EH (cell line): ENCODE results near the gene GNG7.
"Not testable (repeated sequence)": the region's sequence is repeated elsewhere in the genome, so short reads cannot be mapped to it uniquely, and the experiment has no call there.

Source experiments
- DNase-seq: peaks from one replicate; pipeline ENCODE4 v3.0.0-alpha.2; 2015; ENCODE audit warnings: low read depth

GNG7 gene

GRCh38 chr19:2713170-2713569, 10.7 kb upstream of the GNG7 start:
- DNase-seq, result not testable (repeated sequence)

- no peak for DNase-seq
These were observed 9.3 kb upstream of the GNG7 start for GRCh38 chr19:2711875-2712205.

GRCh38 chr19:2711172-2711874, 8.8 kb upstream of the GNG7 start:
- DNase-seq, result peak; percentile 60

- no peak for DNase-seq
These were observed 3.8 kb upstream of the GNG7 start for GRCh38 chr19:2706251-2706650.

- no peak for DNase-seq
These were observed 1.3 kb upstream of the GNG7 start for GRCh38 chr19:2703691-2704216.

- DNase-seq, result no peak
These were observed 563 bp upstream of the GNG7 start for GRCh38 chr19:2703077-2703437.

- no peak for DNase-seq
These were observed 929 bp downstream of the GNG7 start for GRCh38 chr19:2701361-2702169.

- DNase-seq, result no peak
These were observed 1.7 kb downstream of the GNG7 start for GRCh38 chr19:2700660-2701360.

GRCh38 chr19:2699413-2700140, 2.9 kb downstream of the GNG7 start:
- DNase-seq, result no peak

- no peak for DNase-seq
These were observed 8.3 kb downstream of the GNG7 start for GRCh38 chr19:2694196-2694595.

GRCh38 chr19:2693492-2694160, 8.9 kb downstream of the GNG7 start:
- DNase-seq, result no peak

GRCh38 chr19:2691951-2692350, 10.5 kb downstream of the GNG7 start:
- DNase-seq, result no peak

- DNase-seq, result no peak
These were observed 11.6 kb downstream of the GNG7 start for GRCh38 chr19:2690856-2691255.

GRCh38 chr19:2686360-2686759, 16.1 kb downstream of the GNG7 start:
- no peak for DNase-seq

- DNase-seq, result no peak
These were observed 17.2 kb downstream of the GNG7 start for GRCh38 chr19:2685204-2685704.

- DNase-seq, result no peak
These were observed 19.0 kb downstream of the GNG7 start for GRCh38 chr19:2683430-2684003.

- DNase-seq, result no peak
These were observed 21.7 kb downstream of the GNG7 start for GRCh38 chr19:2680808-2681207.

GRCh38 chr19:2679439-2679838, 23.1 kb downstream of the GNG7 start:
- DNase-seq, result no peak

GRCh38 chr19:2678948-2679347, 23.5 kb downstream of the GNG7 start:
- not testable (repeated sequence) for DNase-seq

- no peak for DNase-seq
These were observed 24.3 kb downstream of the GNG7 start for GRCh38 chr19:2678044-2678671.

- no peak for DNase-seq
These were observed 25.7 kb downstream of the GNG7 start for GRCh38 chr19:2676823-2677222.
